IMR-90 (cell line): ENCODE measurements around the gene EFEMP1. TPM values are rescaled to one million over a fixed set of nuclear protein-coding genes. Genes with fewer than 3 reads are reported as not detected.
A peak's percentile ranks its signal among the peaks of the same experiment; 100 is the strongest.

ENCODE experiments used
- ATAC-seq: fragments of 200-7000 bp; cut with Tn5 transposase; 2 replicates; pipeline ENCODE4 v1.9.1; 2020; ENCODE audit warnings: low read depth, mild to moderate bottlenecking, moderate library complexity
- BruUV-seq: library from RNA; stranded (reverse); fragments of 400-500 nt; replicated peaks from 2 replicates; lab custom pipeline; 2021; lab: Mats Ljungman, UMichigan
- CTCF ChIA-PET: fragments of 300-600 bp; formaldehyde crosslinking; extraction: SDS; loops from one replicate; lab custom pipeline; 2021; ENCODE audit warnings: antibody characterized with exemption; lab: Yijun Ruan, JAX
- POLR2A ChIA-PET: fragments of 300-600 bp; sonication (Branson Sonifier 250); formaldehyde crosslinking; loops from one replicate; lab custom pipeline; 2022; ENCODE audit warnings: antibody characterized with exemption; ENCODE audit not compliant: unreplicated experiment; lab: Charles Lee
- DNase-seq: peaks from one replicate; pipeline ENCODE4 v3.0.0; 2013
- H2AFZ ChIP-seq: replicated peaks from 2 replicates; pipeline ENCODE3; 2013; ENCODE audit warnings: low read length, mild to moderate bottlenecking; ENCODE audit not compliant: poor library complexity
- H2AK5ac ChIP-seq: 2 replicates; pipeline ENCODE4 v1.6.1; 2013; ENCODE audit warnings: low read depth, low read length, inconsistent platforms
- H2AK9ac ChIP-seq: replicated peaks from 2 replicates; pipeline ENCODE3; 2013; ENCODE audit warnings: mild to moderate bottlenecking, low read depth, low read length, moderate library complexity; ENCODE audit not compliant: poor library complexity
- H2BK120ac ChIP-seq: 2 replicates; pipeline ENCODE4 v1.6.1; 2013; ENCODE audit warnings: low read depth, low read length, inconsistent platforms
- H2BK15ac ChIP-seq: 3 replicates; pipeline ENCODE4 v1.6.1; 2013; ENCODE audit warnings: low read depth, low read length, inconsistent platforms
- H2BK20ac ChIP-seq: 2 replicates; pipeline ENCODE4 v1.6.1; 2013; ENCODE audit warnings: low read depth, mild to moderate bottlenecking, inconsistent platforms, low read length, moderate library complexity
- H2BK5ac ChIP-seq: 2 replicates; pipeline ENCODE4 v1.6.1; 2013; ENCODE audit warnings: mild to moderate bottlenecking, low read depth, low read length, inconsistent platforms; ENCODE audit not compliant: poor library complexity, severe bottlenecking
- H3K14ac ChIP-seq: replicated peaks from 2 replicates; pipeline ENCODE4 v1.6.1; 2013; ENCODE audit warnings: low read depth, low read length, inconsistent platforms
- H3K18ac ChIP-seq: 2 replicates; pipeline ENCODE4 v1.6.1; 2013; ENCODE audit warnings: low read depth, low read length, control low read depth
- H3K23ac ChIP-seq: 2 replicates; pipeline ENCODE4 v1.6.1; 2013; ENCODE audit warnings: low read depth, low read length, inconsistent platforms
- H3K27ac ChIP-seq: 2 replicates; pipeline ENCODE4 v1.5.1; 2013; ENCODE audit warnings: mild to moderate bottlenecking, control low read depth, low read length; ENCODE audit not compliant: insufficient read depth
- H3K27me3 ChIP-seq: 2 replicates; pipeline ENCODE4 v1.6.1; 2013; ENCODE audit warnings: low read length; ENCODE audit not compliant: control insufficient read depth, insufficient read depth
- H3K36me3 ChIP-seq: 2 replicates; pipeline ENCODE4 v1.6.1; 2013; ENCODE audit warnings: low read length, mixed read lengths; ENCODE audit not compliant: control insufficient read depth, insufficient read depth
- H3K4ac ChIP-seq: 2 replicates; pipeline ENCODE4 v1.6.1; 2013; ENCODE audit warnings: low read depth, low read length, inconsistent platforms
- H3K4me1 ChIP-seq: 2 replicates; pipeline ENCODE4 v1.6.1; 2013; ENCODE audit warnings: low read length, mixed read lengths; ENCODE audit not compliant: control insufficient read depth, insufficient read depth
- H3K4me2 ChIP-seq: 2 replicates; pipeline ENCODE4 v1.6.1; 2013; ENCODE audit warnings: low read depth, mild to moderate bottlenecking, control low read depth, low read length, moderate library complexity
- H3K4me3 ChIP-seq: 2 replicates; pipeline ENCODE4 v1.5.1; 2013; ENCODE audit warnings: low read depth, mild to moderate bottlenecking, control low read depth, low read length, moderate library complexity; ENCODE audit not compliant: insufficient read depth
- H3K56ac ChIP-seq: 2 replicates; pipeline ENCODE4 v1.6.1; 2013; ENCODE audit warnings: low read length, inconsistent platforms; ENCODE audit not compliant: insufficient read depth; ENCODE audit errors: extremely low read depth
- H3K79me1 ChIP-seq, 2 experiments: 2 replicates each; pipeline ENCODE4 v1.6.1; 2013; ENCODE audit warnings: low read length in 2 of 2, inconsistent platforms in 1 of 2, low read depth in 1 of 2
- H3K9ac ChIP-seq: 2 replicates; pipeline ENCODE4 v1.6.1; 2013; ENCODE audit warnings: low read depth, low read length, control low read depth
- H3K9me1 ChIP-seq: 2 replicates; pipeline ENCODE4 v1.6.1; 2013; ENCODE audit warnings: low read length, inconsistent platforms; ENCODE audit not compliant: insufficient read depth
- H3K9me3 ChIP-seq: 2 replicates; pipeline ENCODE4 v1.6.1; 2013; ENCODE audit warnings: low read length; ENCODE audit not compliant: control insufficient read depth, insufficient read depth
- H4K20me1 ChIP-seq: 2 replicates; pipeline ENCODE4 v1.6.1; 2013; ENCODE audit warnings: low read length, inconsistent platforms; ENCODE audit not compliant: insufficient read depth
- H4K5ac ChIP-seq: 2 replicates; pipeline ENCODE4 v1.6.1; 2013; ENCODE audit warnings: mild to moderate bottlenecking, low read depth, low read length, control low read depth
- H4K8ac ChIP-seq, 2 experiments: 2 replicates each; pipeline ENCODE4 v1.6.1; 2013; ENCODE audit warnings: low read depth in 2 of 2, low read length in 2 of 2, control low read depth in 1 of 2, inconsistent platforms in 1 of 2
- H4K91ac ChIP-seq: 2 replicates; pipeline ENCODE4 v1.6.1; 2013; ENCODE audit warnings: low read depth, low read length, inconsistent platforms; ENCODE audit not compliant: insufficient read depth
- MAFK ChIP-seq: IDR thresholded peaks from 2 replicates; pipeline ENCODE4 v1.6.1; 2012; ENCODE audit warnings: low read depth, low read length, improper control_type of control experiment
- MAZ ChIP-seq: IDR thresholded peaks from 2 replicates; pipeline ENCODE4 v1.6.1; 2012; ENCODE audit warnings: low read depth, mild to moderate bottlenecking, low read length, improper control_type of control experiment, moderate library complexity, borderline replicate concordance
- SMC3 ChIP-seq: fragments of 150-350 bp; IDR thresholded peaks from 2 replicates; pipeline ENCODE4 v1.6.1; 2016; ENCODE audit warnings: low read depth, mild to moderate bottlenecking, antibody characterized with exemption, low read length, moderate library complexity
- WGBS, 2 experiments: methylation state at CpG; one replicate each; pipeline versions ENCODE4 v1.1.5 to v1.1.7; 2013; ENCODE audit warnings: missing lambda C conversion rate in 2 of 2; ENCODE audit not compliant: insufficient read length in 1 of 2; ENCODE audit errors: extremely low coverage in 2 of 2; 5-methylcytosine and 5-hydroxymethylcytosine counted together
- dilution Hi-C: fragments of 300-500 bp; cut with HindIII; formaldehyde crosslinking; loops from one replicate; pipeline ENCODE4 v1.14.3; 2018; ENCODE audit warnings: low sequenced_read_pairs; ENCODE audit not compliant: unreplicated experiment
- in situ Hi-C: fragments of 300-500 bp; cut with MboI; formaldehyde crosslinking; loops from 3 replicates; pipeline ENCODE4 v1.14.3; 2019; ENCODE audit warnings: low sequenced_read_pairs, inconsistent platforms, mixed read lengths
- intact Hi-C: fragments of 100-400 bp; cut with micrococcal nuclease; formaldehyde crosslinking; loops from 2 replicates; pipeline ENCODE4 v1.10.0; 2022
- polyA plus RNA-seq, 3 experiments: library from polyadenylated mRNA; depleted of rRNA; stranded (reverse); fragments of >200 nt; gene quantifications; 2 replicates each; pipeline ENCODE4 v1.2.3, GENCODE V29; 2012; ENCODE audit warnings: low replicate concordance in 1 of 3
- total RNA-seq: library from RNA; depleted of rRNA; stranded (reverse); fragments of >200 nt; gene quantifications from 2 replicates; pipeline ENCODE4 v1.2.3, GENCODE V29; 2012
- TF ChIP-seq, protein P1 (sequence below): conservative IDR thresholded peaks from 2 replicates; pipeline ENCODE4 v1.5.1; 2012; ENCODE audit warnings: mild to moderate bottlenecking, low read depth, low read length, improper control_type of control experiment

The EFEMP1 gene
- total and polyA plus RNA-seq, 2 of the 4 experiments (the other 2 are of a cell fraction) = 214 to 219 TPM

DNA sequence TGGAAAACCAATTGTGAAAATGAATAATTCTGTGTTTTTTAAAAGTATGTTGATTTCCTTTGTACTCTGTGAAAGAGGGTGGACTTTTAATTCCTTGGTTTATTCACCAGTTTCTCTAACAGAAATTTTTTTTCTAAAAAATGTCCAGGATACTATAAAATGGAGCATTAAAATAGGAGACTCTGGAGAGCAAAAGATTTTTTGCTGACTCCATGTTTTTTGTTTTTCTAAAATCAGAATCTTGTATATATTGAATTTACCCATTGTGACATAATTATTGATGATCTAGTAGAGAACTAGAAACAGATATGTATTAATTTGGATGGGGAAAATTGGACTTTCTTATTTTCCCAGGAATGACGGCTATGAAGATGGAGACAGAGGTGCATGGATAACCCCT lies 23.2 kb upstream of the EFEMP1 start:
- Histone ChIP-seq H2AFZ (no peak overlapping the region), H3K23ac (no peak overlapping the region), H2BK15ac (no peak overlapping the region), H2BK5ac (no peak overlapping the region), H4K8ac (no peak overlapping the region), H4K91ac (no peak overlapping the region), H3K27me3 (no peaks in the 10 kb centered on the region), H3K27ac (no peak overlapping the region), H3K9me1 (no peaks in the 10 kb centered on the region), H3K4ac (no peak overlapping the region), H4K20me1 (no peaks in the 10 kb centered on the region), H3K36me3 (no peaks in the 10 kb centered on the region), H2BK120ac (no peak overlapping the region), H3K4me2 (no peak overlapping the region), H2BK20ac (no peak overlapping the region), H3K4me3 (no peak overlapping the region), H4K5ac (no peak overlapping the region), H2AK5ac (no peak overlapping the region), H2AK9ac (no peak overlapping the region), H3K9me3 (no peaks in the 10 kb centered on the region), H3K56ac (no peak overlapping the region), H3K14ac (no peak overlapping the region), H3K18ac (no peak overlapping the region), H3K4me1 (peaks cover 2% of the 10 kb centered on the region; the same call in 1 of the 2 replicates), H3K9ac (no peak overlapping the region), H3K79me1 (no peaks in the 10 kb centered on the region)
- in situ Hi-C loops (no loop called here), intact Hi-C loops (no loop called here), dilution Hi-C loops (no loop called here)
- ATAC-seq (no peak), DNase-seq (no peak)
- TF ChIP-seq, protein P1, sequence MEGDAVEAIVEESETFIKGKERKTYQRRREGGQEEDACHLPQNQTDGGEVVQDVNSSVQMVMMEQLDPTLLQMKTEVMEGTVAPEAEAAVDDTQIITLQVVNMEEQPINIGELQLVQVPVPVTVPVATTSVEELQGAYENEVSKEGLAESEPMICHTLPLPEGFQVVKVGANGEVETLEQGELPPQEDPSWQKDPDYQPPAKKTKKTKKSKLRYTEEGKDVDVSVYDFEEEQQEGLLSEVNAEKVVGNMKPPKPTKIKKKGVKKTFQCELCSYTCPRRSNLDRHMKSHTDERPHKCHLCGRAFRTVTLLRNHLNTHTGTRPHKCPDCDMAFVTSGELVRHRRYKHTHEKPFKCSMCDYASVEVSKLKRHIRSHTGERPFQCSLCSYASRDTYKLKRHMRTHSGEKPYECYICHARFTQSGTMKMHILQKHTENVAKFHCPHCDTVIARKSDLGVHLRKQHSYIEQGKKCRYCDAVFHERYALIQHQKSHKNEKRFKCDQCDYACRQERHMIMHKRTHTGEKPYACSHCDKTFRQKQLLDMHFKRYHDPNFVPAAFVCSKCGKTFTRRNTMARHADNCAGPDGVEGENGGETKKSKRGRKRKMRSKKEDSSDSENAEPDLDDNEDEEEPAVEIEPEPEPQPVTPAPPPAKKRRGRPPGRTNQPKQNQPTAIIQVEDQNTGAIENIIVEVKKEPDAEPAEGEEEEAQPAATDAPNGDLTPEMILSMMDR = no peak
- no peak for TF ChIP-seq SMC3
- TF ChIP-seq MAFK = peak; percentile 94
- no peak for TF ChIP-seq MAZ
- BruUV-seq = no TSS peak
- ChIA-PET CTCF (interaction anchor here (1.1 kb wide), 1 partner anchor 14 kb away, joined by 4 read pairs; no protein-coding TSS in a partner anchor), POLR2A (no interaction called here)
- WGBS, 2 experiments = no CpG with 5 or more reads among the region's 1 CpG
